HepG2 (cell line): Measurements from ENCODE around the gene ANKRA2. TPM values are rescaled to one million over a fixed set of nuclear protein-coding genes. Genes with fewer than 3 reads are reported as not detected.

ENCODE experiments used
- CHD4 ChIP-seq: fragments of 200-600 bp; sonication (generic); IDR thresholded peaks from 2 replicates; pipeline ENCODE4 v1.7.0; 2017; ENCODE audit warnings: mild to moderate bottlenecking, low read length, borderline replicate concordance
- ELK4 ChIP-seq: sonication (generic); formaldehyde crosslinking; IDR thresholded peaks from 2 replicates; pipeline ENCODE4 v1.9.0; 2021; ENCODE audit warnings: missing genetic modification reagents, borderline replicate concordance
- GATA4 ChIP-seq: sonication (generic); IDR thresholded peaks from 2 replicates; pipeline ENCODE4 v1.6.1; 2016; ENCODE audit warnings: antibody characterized with exemption, low read depth, borderline replicate concordance
- KLF15 ChIP-seq: sonication (generic); formaldehyde crosslinking; IDR thresholded peaks from 2 replicates; pipeline ENCODE4 v1.8.1; 2023; ENCODE audit warnings: borderline replicate concordance, mild to moderate bottlenecking, inconsistent platforms, missing genetic modification reagents, mixed read lengths
- NFE2 ChIP-seq: sonication (generic); formaldehyde crosslinking; IDR thresholded peaks from 2 replicates; pipeline ENCODE4 v1.4.0; 2020; ENCODE audit warnings: missing genetic modification reagents
- POLR2G ChIP-seq: fragments of 200-400 bp; formaldehyde crosslinking; IDR thresholded peaks from 2 replicates; pipeline ENCODE4 v1.6.1; 2018; ENCODE audit warnings: mild to moderate bottlenecking, low read depth, low read length, moderate library complexity
- SSRP1 ChIP-seq: IDR thresholded peaks from 2 replicates; pipeline ENCODE4 v1.6.1; 2016; ENCODE audit warnings: control low read depth
- THAP7 ChIP-seq: sonication (generic); formaldehyde crosslinking; IDR thresholded peaks from 2 replicates; pipeline ENCODE4 v1.8.1; 2023; ENCODE audit warnings: mild to moderate bottlenecking, missing genetic modification reagents
- ZBTB26 ChIP-seq: IDR thresholded peaks from 2 replicates; pipeline ENCODE4 v1.6.1; 2016; ENCODE audit warnings: missing compliant biosample characterization, missing genetic modification reagents, borderline replicate concordance
- ZNF18 ChIP-seq: sonication (generic); formaldehyde crosslinking; IDR thresholded peaks from 2 replicates; pipeline ENCODE4 v1.8.0; 2022; ENCODE audit warnings: mild to moderate bottlenecking, missing genetic modification reagents; ENCODE audit not compliant: insufficient replicate concordance
- ZNF33B ChIP-seq: sonication (generic); formaldehyde crosslinking; IDR thresholded peaks from 2 replicates; pipeline ENCODE4 v1.5.1; 2020; ENCODE audit warnings: mild to moderate bottlenecking, missing genetic modification reagents
- ZNF513 ChIP-seq: sonication (generic); formaldehyde crosslinking; conservative IDR thresholded peaks from 2 replicates; pipeline ENCODE4 v1.5.0; 2020; ENCODE audit warnings: missing genetic modification reagents
- polyA plus RNA-seq, 8 experiments: library from polyadenylated mRNA; depleted of rRNA in 3 of 8; stranded (reverse) in 7 of 8; unstranded in 1 of 8; fragments of >200 nt; fragmentation: Illumina TruSeq in 4 of 8; extraction: Trizol in 4 of 8; gene quantifications; 2 replicates each; pipeline versions ENCODE4 v1.2.1 to v1.2.3, GENCODE V29; 2011 to 2016; ENCODE audit warnings: low read depth in 4 of 8, missing spikeins in 1 of 8, mixed read lengths in 1 of 8; ENCODE audit not compliant: insufficient read depth in 1 of 8
- total RNA-seq, 5 experiments: library from RNA; depleted of rRNA; stranded (reverse); fragments of >200 nt; fragmentation: Illumina TruSeq; extraction: Trizol; gene quantifications; 2 replicates each; pipeline ENCODE4 v1.2.3, GENCODE V29; 2016; ENCODE audit warnings: low read depth in 1 of 5
- TF ChIP-seq, protein P1 (sequence below): fragments of 450-650 bp; IDR thresholded peaks from 2 replicates; pipeline ENCODE4 v1.6.1; 2017; ENCODE audit warnings: mild to moderate bottlenecking
- TF ChIP-seq, protein P2 (sequence below): sonication (generic); formaldehyde crosslinking; IDR thresholded peaks from 2 replicates; pipeline ENCODE4 v1.4.0; 2020; ENCODE audit warnings: mild to moderate bottlenecking, missing genetic modification reagents
- TF ChIP-seq, protein P3 (sequence below): sonication (generic); formaldehyde crosslinking; conservative IDR thresholded peaks from 2 replicates; pipeline ENCODE4 v1.8.0; 2022; ENCODE audit warnings: low read depth, missing genetic modification reagents

Gene ANKRA2
- total and polyA plus RNA-seq, 2 of the 13 experiments (the other 11 are each of a cell fraction or from before 2014, with no cell fraction given): 23.6 to 33.6 TPM

- TF ChIP-seq POLR2G (no peak; the same call in 1 of the 2 replicates), ELK4 (no peak), ZNF513 (CRISPR knock-in tag) (no peak), ZNF33B (CRISPR knock-in tag) (no peak), THAP7 (CRISPR knock-in tag) (no peak), ZNF18 (CRISPR knock-in tag) (no peak), ZBTB26 (CRISPR knock-in tag) (peak; percentile 72), CHD4 (0 out of 2 replicates have a peak, but pooled peaks have one; percentile 4), KLF15 (CRISPR knock-in tag) (no peak; the same call in 1 of the 2 replicates), SSRP1 (CRISPR knock-in tag) (no peak), NFE2 (CRISPR knock-in tag) (no peak), GATA4 (peak; percentile 86; the same call in 1 of the 2 replicates)
- TF ChIP-seq, protein P1, sequence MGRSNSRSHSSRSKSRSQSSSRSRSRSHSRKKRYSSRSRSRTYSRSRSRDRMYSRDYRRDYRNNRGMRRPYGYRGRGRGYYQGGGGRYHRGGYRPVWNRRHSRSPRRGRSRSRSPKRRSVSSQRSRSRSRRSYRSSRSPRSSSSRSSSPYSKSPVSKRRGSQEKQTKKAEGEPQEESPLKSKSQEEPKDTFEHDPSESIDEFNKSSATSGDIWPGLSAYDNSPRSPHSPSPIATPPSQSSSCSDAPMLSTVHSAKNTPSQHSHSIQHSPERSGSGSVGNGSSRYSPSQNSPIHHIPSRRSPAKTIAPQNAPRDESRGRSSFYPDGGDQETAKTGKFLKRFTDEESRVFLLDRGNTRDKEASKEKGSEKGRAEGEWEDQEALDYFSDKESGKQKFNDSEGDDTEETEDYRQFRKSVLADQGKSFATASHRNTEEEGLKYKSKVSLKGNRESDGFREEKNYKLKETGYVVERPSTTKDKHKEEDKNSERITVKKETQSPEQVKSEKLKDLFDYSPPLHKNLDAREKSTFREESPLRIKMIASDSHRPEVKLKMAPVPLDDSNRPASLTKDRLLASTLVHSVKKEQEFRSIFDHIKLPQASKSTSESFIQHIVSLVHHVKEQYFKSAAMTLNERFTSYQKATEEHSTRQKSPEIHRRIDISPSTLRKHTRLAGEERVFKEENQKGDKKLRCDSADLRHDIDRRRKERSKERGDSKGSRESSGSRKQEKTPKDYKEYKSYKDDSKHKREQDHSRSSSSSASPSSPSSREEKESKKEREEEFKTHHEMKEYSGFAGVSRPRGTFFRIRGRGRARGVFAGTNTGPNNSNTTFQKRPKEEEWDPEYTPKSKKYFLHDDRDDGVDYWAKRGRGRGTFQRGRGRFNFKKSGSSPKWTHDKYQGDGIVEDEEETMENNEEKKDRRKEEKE: no peak
- TF ChIP-seq, protein P2, sequence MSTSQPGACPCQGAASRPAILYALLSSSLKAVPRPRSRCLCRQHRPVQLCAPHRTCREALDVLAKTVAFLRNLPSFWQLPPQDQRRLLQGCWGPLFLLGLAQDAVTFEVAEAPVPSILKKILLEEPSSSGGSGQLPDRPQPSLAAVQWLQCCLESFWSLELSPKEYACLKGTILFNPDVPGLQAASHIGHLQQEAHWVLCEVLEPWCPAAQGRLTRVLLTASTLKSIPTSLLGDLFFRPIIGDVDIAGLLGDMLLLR (CRISPR knock-in tag): 0 out of 2 replicates have a peak, but pooled peaks have one; percentile 23
- TF ChIP-seq, protein P3, sequence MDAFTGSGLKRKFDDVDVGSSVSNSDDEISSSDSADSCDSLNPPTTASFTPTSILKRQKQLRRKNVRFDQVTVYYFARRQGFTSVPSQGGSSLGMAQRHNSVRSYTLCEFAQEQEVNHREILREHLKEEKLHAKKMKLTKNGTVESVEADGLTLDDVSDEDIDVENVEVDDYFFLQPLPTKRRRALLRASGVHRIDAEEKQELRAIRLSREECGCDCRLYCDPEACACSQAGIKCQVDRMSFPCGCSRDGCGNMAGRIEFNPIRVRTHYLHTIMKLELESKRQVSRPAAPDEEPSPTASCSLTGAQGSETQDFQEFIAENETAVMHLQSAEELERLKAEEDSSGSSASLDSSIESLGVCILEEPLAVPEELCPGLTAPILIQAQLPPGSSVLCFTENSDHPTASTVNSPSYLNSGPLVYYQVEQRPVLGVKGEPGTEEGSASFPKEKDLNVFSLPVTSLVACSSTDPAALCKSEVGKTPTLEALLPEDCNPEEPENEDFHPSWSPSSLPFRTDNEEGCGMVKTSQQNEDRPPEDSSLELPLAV (CRISPR knock-in tag): no peak
These were observed 20.7 kb downstream of the ANKRA2 start (continued) for GRCh38 chr5:73544429-73545402.
